Measurements from ENCODE around the gene TMEFF2.

DNA sequence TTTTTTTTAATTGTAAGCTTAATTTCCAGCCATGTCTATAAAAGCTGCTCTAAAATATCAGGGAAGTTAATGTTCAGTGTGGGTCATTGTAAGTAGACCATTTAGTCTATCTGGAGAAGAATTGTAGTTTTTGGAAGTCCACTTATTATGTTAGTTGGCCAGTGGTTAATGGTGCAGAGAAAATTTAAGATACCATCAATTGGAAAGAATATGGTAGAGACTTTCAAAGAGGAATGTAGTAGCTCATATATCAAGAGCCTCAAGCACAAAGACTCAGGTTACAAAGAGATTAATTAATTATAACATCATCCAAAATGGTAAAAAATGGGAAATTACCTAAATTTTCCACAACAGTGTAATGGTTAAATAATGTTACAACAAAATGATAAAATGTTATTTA lies 220.1 kb downstream of the TMEFF2 start:
- TF ChIP-seq, protein P1, sequence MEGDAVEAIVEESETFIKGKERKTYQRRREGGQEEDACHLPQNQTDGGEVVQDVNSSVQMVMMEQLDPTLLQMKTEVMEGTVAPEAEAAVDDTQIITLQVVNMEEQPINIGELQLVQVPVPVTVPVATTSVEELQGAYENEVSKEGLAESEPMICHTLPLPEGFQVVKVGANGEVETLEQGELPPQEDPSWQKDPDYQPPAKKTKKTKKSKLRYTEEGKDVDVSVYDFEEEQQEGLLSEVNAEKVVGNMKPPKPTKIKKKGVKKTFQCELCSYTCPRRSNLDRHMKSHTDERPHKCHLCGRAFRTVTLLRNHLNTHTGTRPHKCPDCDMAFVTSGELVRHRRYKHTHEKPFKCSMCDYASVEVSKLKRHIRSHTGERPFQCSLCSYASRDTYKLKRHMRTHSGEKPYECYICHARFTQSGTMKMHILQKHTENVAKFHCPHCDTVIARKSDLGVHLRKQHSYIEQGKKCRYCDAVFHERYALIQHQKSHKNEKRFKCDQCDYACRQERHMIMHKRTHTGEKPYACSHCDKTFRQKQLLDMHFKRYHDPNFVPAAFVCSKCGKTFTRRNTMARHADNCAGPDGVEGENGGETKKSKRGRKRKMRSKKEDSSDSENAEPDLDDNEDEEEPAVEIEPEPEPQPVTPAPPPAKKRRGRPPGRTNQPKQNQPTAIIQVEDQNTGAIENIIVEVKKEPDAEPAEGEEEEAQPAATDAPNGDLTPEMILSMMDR (conservative IDR thresholded peaks at IDR 0.05; ENCODE audit: low read length): no peak
- no peak for TF ChIP-seq EZH2phosphoT487 (IDR thresholded peaks at IDR 0.05; ENCODE audit: borderline replicate concordance, low read depth, low read length)
